WTC11 (cell line): ENCODE measurements around the gene RAB35.

Experiments used
- ATF6 ChIP-seq: sonication (generic); formaldehyde crosslinking; IDR thresholded peaks from 2 replicates; pipeline ENCODE4 v1.8.1; 2023; ENCODE audit warnings: mild to moderate bottlenecking, missing genetic modification reagents
- CBFB ChIP-seq: sonication (generic); formaldehyde crosslinking; IDR thresholded peaks from 2 replicates; pipeline ENCODE4 v1.8.1; 2022; ENCODE audit warnings: mild to moderate bottlenecking, low read depth, missing genetic modification reagents
- CTCF ChIP-seq: fragments of 200-600 bp; IDR thresholded peaks from 2 replicates; pipeline ENCODE4 v1.8.0; 2022; ENCODE audit warnings: antibody characterized with exemption
- FOXJ3 ChIP-seq: sonication (generic); formaldehyde crosslinking; IDR thresholded peaks from 2 replicates; pipeline ENCODE4 v1.9.0; 2021; ENCODE audit warnings: missing genetic modification reagents, mild to moderate bottlenecking, borderline replicate concordance
- MXD4 ChIP-seq: fragments of 250-450 bp; sonication (Bioruptor Pico); IDR thresholded peaks from 2 replicates; pipeline ENCODE4 v1.8.0; 2021; ENCODE audit warnings: mild to moderate bottlenecking, moderate library complexity, borderline replicate concordance
- MYBL2 ChIP-seq: sonication (generic); formaldehyde crosslinking; IDR thresholded peaks from 2 replicates; pipeline ENCODE4 v1.8.1; 2023; ENCODE audit warnings: mild to moderate bottlenecking, moderate library complexity, missing genetic modification reagents
- NR1H2 ChIP-seq: sonication (generic); formaldehyde crosslinking; IDR thresholded peaks from 2 replicates; pipeline ENCODE4 v1.9.0; 2021; ENCODE audit warnings: mild to moderate bottlenecking, moderate library complexity, missing genetic modification reagents
- USF1 ChIP-seq: sonication (generic); formaldehyde crosslinking; IDR thresholded peaks from 2 replicates; pipeline ENCODE4 v1.8.0; 2022; ENCODE audit warnings: mild to moderate bottlenecking, missing genetic modification reagents
- ZNF138 ChIP-seq: sonication (generic); formaldehyde crosslinking; conservative IDR thresholded peaks from 2 replicates; pipeline ENCODE4 v1.8.1; 2022; ENCODE audit warnings: mild to moderate bottlenecking, moderate library complexity, missing genetic modification reagents
- TF ChIP-seq, protein P1 (sequence below): sonication (generic); formaldehyde crosslinking; IDR thresholded peaks from 2 replicates; pipeline ENCODE4 v1.8.1; 2023; ENCODE audit warnings: mild to moderate bottlenecking, missing genetic modification reagents, moderate library complexity
- TF ChIP-seq, protein P2 (sequence below): sonication (generic); formaldehyde crosslinking; IDR thresholded peaks from 2 replicates; pipeline ENCODE4 v1.8.1; 2023; ENCODE audit warnings: mild to moderate bottlenecking, missing genetic modification reagents

DNA sequence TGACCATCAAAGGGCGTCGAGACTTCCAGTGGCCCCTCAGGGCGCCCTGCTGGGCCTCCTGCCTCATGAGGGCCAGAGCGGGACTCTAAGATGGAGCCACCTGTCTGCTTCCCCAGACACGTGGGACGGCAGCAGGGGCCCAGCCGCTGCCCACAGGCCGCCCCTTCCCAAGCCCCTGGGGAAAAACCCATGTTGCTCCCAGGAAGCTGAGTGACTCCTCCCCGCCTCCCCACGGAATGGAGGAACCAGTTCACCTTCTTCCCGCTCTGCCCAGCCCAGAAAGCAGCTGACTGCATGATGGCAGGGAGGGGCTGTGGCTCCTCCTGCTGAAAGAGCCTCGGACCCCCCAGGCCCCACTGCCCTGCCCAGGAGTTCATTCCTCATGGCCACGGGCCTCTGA lies 14.9 kb downstream of the RAB35 start:
- TF ChIP-seq CTCF = no peak
- no peak for TF ChIP-seq ZNF138 (CRISPR knock-in tag)
- TF ChIP-seq MXD4 (CRISPR knock-in tag) = no peak
- TF ChIP-seq, protein P1, sequence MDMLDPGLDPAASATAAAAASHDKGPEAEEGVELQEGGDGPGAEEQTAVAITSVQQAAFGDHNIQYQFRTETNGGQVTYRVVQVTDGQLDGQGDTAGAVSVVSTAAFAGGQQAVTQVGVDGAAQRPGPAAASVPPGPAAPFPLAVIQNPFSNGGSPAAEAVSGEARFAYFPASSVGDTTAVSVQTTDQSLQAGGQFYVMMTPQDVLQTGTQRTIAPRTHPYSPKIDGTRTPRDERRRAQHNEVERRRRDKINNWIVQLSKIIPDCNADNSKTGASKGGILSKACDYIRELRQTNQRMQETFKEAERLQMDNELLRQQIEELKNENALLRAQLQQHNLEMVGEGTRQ = no peak
- no peak for TF ChIP-seq ATF6
- TF ChIP-seq MYBL2 (CRISPR knock-in tag) = no peak
- no peak for TF ChIP-seq USF1
- TF ChIP-seq CBFB = no peak
- no peak for TF ChIP-seq FOXJ3
- no peak for TF ChIP-seq NR1H2 (CRISPR knock-in tag)
- TF ChIP-seq, protein P2, sequence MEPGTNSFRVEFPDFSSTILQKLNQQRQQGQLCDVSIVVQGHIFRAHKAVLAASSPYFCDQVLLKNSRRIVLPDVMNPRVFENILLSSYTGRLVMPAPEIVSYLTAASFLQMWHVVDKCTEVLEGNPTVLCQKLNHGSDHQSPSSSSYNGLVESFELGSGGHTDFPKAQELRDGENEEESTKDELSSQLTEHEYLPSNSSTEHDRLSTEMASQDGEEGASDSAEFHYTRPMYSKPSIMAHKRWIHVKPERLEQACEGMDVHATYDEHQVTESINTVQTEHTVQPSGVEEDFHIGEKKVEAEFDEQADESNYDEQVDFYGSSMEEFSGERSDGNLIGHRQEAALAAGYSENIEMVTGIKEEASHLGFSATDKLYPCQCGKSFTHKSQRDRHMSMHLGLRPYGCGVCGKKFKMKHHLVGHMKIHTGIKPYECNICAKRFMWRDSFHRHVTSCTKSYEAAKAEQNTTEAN (CRISPR knock-in tag) = no peak
